Urothelium cell line (cell line): ENCODE results near the gene C1orf116.
A peak's percentile ranks its signal among the peaks of the same experiment; 100 is the strongest.

ENCODE experiments used
- DNase-seq: peaks from one replicate; pipeline ENCODE4 v3.0.0; 2011; ENCODE audit warnings: low spot score, mixed read lengths
- FAIRE-seq: peaks from 2 replicates; lab custom pipeline; 2011; peaks lifted over from hg19 to GRCh38; lab: Jason Lieb, UNC

Gene C1orf116

DNA sequence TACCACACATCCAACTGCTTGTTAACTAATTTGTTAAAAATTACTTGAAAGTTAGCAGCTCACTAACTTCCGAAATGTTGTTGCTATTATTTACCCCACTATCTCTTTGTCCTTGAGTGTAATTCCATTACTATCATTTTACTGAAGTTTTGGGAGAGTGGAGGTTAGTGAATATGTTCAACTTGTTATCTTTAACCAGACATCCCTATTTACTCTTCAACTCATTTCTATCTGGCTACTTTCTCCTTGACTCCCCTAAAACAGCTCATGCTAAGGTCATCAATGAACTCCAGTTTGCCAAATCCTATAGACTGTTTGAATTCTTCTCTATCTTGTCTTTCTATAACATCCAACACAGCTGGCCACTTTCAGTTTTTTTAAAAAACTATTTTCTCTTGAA lies 4.3 kb upstream of the C1orf116 start:
- FAIRE-seq (no peak), DNase-seq (no peak)

DNA sequence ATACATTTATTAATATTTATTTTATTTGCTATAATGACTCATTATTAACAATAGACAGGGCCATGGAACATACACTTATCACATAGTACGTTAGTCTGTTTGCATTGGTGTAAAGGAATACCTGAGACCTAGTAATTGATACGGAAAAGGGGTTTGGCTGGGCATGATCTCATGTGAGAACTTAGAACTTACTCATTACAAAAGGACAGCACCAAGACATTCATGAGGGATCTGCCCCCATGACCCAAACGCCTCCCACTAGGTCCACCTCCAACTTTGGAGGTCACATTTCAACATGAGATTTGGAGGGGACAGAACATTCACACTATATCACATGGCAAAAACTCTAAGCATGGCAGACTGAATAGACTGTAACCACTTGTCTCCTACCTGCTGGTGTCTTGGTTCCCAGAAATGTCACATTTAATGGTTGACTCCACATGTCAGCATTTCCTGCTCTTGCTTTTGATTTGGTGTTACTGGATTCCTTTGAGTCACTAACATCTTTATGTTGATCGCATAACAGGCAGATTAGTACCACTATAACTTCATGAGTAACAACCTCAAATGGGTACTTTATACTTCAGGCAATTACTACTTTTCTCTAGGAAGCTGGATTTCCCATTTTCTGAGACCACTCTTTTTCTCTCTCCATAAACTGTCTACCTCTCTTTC lies 3.5 kb upstream of the C1orf116 start:
- FAIRE-seq (no peak), DNase-seq (no peak)

DNA sequence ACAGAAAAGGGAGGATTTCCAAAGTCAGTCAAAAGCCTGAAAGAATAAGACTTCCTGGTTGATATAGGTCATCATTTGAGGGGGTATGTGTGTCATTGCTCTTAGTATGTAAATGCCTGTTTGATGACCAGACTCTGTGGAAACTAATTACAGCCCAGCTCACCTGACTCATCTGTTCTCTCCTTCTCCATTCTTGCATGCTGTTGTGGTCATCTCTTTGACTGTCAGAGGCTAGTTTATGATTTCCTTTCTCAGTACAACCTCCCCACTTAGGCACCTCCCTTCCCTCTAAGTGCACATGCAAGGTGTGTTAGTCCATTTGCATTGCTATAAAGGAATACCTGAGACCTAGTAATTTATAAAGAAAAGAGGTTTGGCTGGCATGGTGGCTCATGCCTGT lies 2.4 kb upstream of the C1orf116 start:
- peak; percentile 43 for DNase-seq

DNA sequence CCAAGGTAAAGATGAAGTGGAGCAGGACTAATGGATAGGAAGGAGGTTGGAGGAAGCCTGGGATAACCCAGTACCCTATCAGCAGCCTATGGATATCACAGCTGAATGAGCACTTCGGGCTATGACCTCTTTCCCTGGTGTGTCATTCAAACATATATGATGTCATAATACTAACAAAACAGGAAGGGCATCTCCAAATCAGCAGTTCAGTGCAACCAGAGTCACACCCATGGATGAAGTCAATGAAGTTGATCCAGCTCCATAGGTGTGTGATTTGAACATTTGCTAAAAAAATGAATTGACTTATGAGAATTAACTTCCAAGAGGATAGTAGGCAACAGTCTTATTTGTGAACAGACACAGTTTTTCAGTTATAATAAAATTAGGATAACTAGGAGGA lies 1.7 kb upstream of the C1orf116 start:
- FAIRE-seq (no peak), DNase-seq (no peak)

More for the DNA sequence above, 2.4 kb upstream of the C1orf116 start:
- no peak for FAIRE-seq

DNA sequence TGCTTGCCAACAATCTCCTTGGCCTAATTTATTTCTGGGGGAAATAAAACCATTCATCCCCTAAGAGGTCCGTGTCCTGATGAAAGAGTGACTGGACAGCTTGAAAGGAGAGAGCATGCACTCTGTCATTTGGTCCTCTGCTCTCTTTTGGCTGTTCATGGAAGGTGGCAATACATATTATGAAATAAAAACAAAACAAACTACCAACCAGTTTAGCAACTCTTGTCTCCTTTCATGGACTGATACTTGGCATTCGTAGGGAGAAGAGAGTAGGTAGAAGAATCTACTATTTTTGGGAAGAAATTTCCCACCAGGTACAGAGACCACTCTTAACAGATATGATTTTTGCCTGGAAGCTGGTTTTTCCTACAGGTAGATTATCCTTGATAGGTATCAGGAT lies 746 bp upstream of the C1orf116 start:
- DNase-seq: no peak

DNA sequence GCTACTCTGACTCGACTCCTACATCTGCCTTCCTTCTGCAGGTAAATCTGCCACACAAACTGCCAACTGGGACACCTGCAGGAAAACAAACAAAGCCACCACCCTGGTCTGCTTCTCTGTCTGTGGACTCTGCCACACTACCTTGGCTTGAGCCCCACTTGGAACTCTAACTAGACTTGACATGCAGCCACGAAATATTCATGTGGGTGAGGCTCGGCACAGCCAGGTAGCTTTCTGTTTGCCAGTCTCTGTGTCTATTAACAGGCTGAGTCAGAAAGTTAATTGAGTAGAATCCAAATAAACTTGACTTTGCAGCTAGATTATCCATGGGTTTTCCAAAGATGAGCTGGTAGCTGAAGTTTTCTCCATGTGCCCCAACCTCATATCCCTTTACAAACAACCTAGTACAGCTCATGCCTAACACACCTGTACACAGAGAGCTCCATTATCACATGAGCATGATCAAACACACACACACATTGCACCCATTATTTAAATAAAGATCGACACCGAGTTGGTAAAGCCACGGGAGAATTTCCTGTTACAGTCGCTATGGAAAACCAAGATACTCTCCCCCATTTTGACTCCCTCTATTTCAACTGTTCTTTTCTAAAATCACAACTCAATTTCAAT lies 808 bp downstream of the C1orf116 start:
- DNase-seq: no peak
- FAIRE-seq: no peak

More for the DNA sequence above, 746 bp upstream of the C1orf116 start:
- FAIRE-seq: no peak

DNA sequence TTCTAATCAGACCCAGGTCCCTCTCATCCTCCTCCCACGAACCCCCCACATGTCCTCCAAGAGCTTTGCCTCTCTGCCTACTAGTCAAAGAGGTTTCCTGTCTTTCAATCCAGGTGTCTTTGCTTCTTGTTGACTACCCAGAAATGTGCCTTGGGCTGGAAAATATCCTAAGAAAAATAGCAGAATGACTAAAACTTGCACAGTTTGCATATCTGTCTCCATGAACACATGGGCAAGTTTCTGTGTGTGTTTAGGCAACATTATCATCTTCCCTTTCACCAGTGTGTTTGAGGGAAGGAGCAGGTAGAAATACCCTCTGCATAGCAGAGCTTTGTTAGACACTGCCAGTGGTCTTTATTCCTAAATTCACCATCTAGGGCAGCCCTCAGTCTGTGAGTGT lies 1.5 kb downstream of the C1orf116 start:
- FAIRE-seq (no peak), DNase-seq (no peak)

DNA sequence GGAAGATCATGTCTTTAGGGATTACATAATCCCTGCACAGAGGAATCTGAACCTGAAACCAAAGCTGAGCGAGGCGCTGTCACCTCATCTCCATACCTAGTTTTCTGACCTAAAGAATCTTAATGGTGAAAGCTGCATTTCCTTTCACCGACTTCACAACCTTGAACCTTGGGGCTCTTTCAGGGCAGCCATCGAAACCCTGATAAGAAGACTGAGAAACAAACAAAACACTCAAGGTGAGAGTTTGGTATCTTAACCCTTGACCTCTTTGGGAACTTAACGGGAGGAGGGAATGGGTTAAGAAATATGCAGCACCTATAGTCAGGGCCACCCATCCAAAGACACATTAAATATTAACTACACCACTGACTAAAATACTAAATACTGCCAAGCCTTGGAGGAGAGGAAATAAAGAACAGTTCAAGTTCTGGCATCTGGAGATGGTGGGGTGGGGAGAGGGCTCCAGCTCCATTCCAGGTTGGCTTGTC lies 2.0 kb downstream of the C1orf116 start:
- FAIRE-seq: no peak

DNA sequence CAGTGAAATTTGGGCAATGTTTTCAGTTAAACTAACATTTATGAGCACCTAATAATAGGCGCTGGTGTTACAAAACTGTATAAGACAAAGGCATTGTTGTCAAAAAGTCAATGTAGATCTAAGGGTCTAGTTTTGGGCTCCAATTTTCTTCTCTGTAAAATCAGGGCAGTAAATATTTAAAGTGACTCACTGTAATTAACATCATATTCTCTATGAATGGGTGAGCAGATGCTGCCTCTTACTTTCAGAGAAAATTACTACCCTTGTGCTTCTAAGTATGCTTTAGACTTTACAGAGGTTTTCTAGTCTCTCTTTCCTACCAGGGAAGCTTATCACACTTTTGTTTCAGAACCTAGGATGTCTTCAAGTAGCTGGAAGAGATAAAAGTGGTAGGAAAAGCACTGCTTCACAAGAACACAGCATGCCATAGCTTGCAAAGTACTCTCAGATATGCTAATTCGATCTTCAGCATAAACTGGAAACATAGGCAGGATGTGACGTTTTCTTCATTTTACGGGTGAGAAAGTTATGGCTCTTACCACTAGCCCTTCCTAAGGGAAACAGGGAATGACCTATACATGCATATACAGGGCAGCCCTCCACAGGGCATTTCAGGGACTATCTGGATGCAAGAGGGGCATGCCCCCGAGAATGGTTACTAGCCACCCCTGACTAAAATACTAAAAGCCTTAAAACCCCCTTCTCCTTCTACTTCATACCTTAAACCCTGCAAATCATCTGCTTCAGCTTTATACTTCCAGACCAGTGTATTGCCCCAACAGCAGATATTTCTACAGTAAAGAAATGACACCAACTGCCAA lies 2.6 kb downstream of the C1orf116 start:
- FAIRE-seq: no peak

More for the DNA sequence above, 2.0 kb downstream of the C1orf116 start:
- DNase-seq: no peak

DNA sequence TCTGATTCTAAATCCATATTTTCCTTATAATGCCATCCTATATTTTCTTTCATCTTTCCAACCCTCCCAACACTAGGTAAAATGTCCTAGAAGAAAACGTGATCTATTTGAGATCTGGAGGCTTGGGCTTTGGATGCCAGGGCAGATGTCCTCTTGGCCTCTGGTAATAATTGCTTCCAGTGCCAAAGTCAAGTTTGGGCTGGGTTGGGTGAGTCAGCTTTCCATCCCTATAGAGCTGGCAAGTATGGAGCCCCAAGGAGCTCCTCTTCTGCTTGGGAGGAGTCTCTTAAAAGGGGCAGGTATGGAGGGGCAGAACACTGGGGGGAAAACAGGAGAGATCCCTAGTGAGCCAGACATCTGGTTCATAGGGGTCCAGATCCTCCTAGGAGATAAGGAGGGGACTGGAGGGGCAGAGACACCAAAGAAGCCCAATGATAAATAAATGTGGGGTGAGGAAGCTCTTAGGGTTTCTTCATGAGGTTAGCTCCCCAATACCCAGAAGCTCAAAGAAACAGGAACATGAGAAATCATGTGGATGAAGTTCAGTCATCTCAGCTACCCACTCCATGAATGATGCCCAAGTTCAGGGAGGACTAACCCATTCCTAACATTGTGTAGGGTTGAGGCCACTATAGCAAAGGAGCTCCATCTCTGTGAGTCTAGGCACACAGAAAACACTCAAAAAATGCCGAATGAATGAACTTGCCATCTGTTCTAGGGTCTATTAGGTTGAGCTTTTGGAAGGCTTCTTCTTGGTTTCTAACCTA lies 3.5 kb downstream of the C1orf116 start:
- no peak for DNase-seq
- FAIRE-seq: no peak

More for the DNA sequence above, 2.6 kb downstream of the C1orf116 start:
- DNase-seq: no peak

DNA sequence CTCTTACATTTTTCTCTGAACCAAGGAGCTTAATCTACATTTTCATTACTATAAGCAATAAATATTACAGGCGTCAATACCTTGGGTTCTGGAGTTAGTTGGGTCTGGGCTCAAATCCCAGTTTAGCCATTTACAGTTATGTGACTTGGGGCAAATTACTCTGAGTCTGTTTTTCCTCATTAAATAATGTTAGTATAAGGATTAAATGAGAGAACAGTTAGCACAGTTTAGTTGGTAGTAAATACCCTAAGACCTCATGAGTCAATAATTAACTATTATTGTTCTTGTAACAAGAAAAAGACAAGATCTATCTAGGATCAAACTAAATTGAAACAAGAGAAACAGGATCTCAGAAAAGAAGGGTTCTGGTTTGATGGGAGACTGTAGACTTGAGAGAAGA lies 4.6 kb downstream of the C1orf116 start:
- DNase-seq (no peak), FAIRE-seq (no peak)

DNA sequence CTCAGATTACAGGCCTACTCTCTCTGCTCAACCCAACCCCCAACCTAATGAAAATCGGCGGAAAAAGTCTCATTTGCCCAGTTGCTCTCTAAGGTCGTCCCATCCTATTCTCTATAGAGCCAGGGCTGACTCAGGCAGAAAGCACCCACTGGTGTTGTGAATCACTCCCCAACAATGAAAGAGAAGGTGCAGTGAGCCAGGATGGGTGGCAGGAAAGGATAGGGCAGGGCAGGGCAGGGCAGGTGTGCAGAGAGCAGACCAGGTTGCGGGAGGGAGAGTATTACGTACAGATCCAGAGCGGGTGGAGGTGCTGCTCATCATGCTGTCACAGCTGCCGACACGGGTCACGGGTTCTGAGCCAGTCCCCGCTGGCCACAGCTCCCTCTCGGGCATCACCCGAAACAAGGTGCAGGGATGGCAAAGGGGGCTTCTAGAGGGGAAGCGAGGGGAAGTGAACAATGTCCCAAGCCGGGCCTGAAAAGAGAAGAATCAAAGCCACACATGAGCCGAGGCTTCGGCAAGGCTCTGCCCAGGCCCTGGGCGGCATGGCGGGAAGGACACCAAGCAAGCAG lies 5.3 kb downstream of the C1orf116 start:
- FAIRE-seq: peak; percentile 30

DNA sequence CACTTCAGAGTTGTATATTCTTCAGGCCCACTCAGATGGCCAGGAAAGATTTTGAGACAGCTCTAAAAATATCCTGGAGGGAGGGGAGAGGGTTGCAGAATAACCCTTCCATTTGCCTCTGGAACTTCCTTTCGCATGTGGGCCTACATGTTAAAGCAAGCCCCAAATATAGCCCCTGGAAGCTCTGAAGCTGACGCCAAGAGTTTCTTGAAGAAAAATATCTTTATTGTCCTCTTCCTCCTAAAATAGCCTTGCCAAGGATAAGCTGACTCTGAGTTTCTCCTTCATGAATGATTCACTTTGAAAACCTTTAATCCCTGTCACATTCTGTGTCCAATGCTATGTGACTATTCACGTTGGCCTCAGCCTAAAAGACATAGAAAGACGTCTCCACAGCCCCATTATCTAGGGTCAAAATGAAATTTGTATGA lies 6.4 kb downstream of the C1orf116 start:
- FAIRE-seq: no peak

More for the DNA sequence above, 5.3 kb downstream of the C1orf116 start:
- DNase-seq: peak; percentile 89

DNA sequence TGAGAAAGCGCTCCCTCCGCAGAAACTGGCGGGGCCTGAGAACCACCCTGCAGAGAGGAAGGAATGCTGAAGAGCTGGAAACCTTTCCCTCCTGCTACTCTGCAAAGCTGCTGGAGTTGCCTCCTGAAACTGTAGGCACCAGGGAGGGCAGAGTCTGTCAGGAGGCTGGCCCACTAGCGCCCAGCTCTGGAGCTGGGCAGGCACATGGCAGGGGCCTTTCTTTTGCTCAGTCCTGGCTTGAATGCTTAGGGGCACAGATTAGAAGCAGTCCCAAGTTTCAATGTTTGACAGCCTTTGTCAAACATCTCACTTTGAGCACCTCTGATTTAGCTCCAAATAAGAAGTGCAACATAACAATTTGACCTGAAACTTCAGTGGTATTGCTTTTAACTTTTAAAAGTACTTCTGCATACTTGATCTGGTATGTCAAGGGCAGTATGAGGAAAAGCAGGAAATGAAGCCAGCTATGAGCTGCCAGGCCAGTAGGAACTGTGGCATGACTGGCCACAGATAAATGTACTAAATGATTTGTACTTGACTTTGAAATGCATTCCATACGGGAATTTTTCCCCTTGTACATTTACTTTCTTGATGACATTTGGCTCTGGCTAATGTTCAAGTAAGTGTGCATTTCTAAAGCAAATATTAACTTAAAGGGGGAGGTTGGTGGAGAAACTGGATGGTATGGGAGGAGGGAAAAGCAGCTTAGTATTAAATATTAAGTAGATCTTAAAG lies 7.2 kb downstream of the C1orf116 start:
- FAIRE-seq (no peak), DNase-seq (no peak)

More for the DNA sequence above, 6.4 kb downstream of the C1orf116 start:
- no peak for DNase-seq

DNA sequence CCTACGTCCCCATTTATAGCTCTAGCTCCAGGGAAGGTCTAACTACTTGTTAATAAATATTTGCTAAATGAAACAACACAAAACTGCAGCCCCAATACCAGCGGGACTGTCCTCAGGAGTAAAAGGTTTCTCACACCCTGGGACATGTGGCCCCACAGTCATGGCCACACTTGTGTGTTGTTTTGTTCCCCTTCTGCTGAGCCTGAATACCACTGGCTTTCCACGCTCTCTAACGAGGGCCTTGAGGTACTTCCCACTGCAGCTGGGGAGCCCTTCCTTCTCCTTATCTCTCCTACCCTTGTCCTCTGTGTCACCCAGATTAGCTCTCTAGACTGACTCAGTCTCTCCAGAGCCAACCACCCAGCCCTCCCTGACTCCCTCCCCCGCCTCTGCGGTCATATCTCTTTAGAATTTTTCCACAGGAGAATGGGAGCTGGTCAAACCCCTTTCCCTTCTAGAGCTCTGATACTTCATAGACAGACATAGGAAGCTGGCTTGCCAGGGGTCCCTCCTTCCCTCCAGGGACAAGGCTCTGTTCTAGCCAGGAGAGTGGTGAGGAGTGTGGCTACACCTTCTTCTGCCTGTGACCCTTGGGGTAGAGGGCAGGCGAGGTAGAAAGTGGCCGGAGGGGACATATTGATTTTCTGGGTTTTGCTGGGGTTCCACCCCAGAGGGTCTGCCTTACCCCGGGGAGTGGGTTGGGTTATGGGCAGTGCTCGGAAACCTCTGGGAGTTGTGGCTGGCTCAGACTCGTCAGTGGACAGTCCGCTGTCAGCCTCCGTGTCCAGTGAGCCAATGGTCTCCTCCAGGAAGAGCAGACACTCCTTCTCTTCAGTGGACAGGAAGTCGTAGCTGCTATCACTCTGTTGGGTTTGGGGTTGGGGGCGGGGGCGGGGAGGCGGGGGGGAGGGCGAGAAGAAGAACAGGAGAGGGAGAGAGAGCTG lies 8.1 kb downstream of the C1orf116 start:
- no peak for FAIRE-seq

DNA sequence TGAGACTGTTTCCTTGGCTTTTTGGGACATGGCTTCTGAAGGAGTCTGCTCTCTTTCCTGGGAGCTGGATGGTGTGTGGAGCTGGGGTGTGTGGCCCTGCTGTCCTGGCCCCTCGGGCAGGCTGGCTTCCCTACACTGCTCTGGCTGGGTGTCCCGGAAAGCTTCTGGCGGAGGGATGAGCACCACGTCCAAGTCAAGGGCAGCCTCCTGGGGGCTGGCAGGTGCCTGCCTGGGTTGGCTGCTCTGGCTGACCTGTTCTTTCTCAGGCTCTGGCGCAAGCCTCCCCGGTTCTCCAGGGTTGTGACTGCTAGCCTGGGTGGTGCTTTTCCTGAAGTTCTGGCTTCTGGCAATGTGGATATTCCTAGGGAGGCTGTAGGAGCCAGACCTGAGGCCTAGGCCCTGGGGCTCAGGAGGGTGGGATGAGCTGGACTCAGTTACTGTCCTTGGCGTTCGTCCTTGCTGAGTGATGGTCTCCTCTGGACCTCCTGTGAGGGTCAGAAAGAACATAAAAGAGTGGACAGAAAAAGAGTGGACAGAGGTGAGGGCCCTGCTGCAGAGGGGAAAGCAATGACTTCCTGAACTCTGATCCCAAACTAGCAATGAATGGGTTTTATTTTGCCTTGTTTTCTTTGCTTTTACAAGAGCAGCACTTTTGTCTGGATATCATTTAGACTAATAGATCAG lies 9.4 kb downstream of the C1orf116 start:
- no peak for FAIRE-seq
- no peak for DNase-seq

More for the DNA sequence above, 8.1 kb downstream of the C1orf116 start:
- no peak for DNase-seq

DNA sequence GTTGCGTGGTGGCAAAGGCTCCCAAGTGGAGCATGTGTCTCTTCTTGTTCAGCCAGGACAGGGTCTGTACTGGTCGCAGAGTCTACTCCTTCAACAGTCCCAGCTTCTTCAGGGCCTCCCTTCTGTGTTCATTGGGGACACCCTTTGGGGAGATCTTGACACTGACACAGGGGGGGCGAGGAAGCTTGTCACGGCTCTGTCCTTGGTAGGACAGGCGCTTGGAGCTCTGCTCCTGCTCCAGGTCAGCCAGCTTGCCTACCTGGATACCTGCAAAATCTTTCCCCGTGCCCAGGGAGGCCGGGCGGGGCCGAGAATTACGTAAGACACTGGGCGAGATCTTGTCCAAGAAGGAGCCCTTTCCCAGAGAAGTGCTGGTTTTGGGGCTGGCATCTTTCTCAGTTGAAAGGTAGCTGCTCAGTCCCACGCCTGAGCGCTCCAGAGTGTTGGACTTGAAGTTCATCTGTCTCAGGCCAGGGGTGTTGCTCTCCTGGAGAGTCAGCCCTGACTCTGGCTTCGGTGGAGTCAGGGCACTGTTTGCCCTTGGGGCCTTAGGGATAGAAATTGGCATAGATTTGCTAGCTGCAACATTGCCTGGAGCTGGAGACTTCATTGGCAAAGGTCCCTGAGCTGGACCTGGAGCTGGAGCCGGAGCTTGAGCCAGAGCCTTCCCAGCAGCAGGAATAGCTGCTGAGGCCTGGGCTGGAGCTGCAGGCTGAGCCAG lies 10.5 kb downstream of the C1orf116 start:
- DNase-seq (no peak), FAIRE-seq (no peak)
